HepG2 (cell line): Measurements from ENCODE around the gene NTN3. TPM values are rescaled to one million over a fixed set of nuclear protein-coding genes. Genes with fewer than 3 reads are reported as not detected.

Experiments used
- ATAC-seq: fragments of 200-7000 bp; cut with Tn5 transposase; 3 replicates; pipeline ENCODE4 v1.9.1; 2020; ENCODE audit warnings: mild to moderate bottlenecking, moderate library complexity
- BruUV-seq: library from RNA; stranded (reverse); fragments of 400-500 nt; replicated peaks from 2 replicates; lab custom pipeline; 2021; lab: Mats Ljungman, UMichigan
- CTCF ChIA-PET: fragments of 300-600 bp; formaldehyde crosslinking; extraction: SDS; loops from one replicate; lab custom pipeline; 2021; ENCODE audit warnings: low total read pairs, inconsistent platforms, low intra/inter-chr PET ratio; lab: Yijun Ruan, JAX
- POLR2A ChIA-PET: fragments of 350-600 bp; sonication (Branson Sonifier 250); formaldehyde crosslinking; loops from one replicate; lab custom pipeline; 2020; ENCODE audit warnings: antibody characterized with exemption, inconsistent platforms; lab: Yijun Ruan, JAX
- DNase-seq: peaks from one replicate; pipeline ENCODE4 v3.0.0-alpha.2; 2015; ENCODE audit warnings: low spot score
- FAIRE-seq: peaks from 3 replicates; lab custom pipeline; 2011; peaks lifted over from hg19 to GRCh38; lab: Jason Lieb, UNC
- H2AFZ ChIP-seq: one replicate; pipeline ENCODE4 v1.6.1; 2011; ENCODE audit warnings: low read length, inconsistent platforms
- H3K27ac ChIP-seq: fragments of 300-600 bp; 3 replicates; pipeline ENCODE4 v1.8.0; 2011; ENCODE audit warnings: mixed run types, mild to moderate bottlenecking, mixed read lengths, low read length, inconsistent platforms; ENCODE audit not compliant: insufficient read depth; ENCODE audit errors: extremely low read length
- H3K27me3 ChIP-seq, 2 experiments: fragments of 200-600 bp in 1 of 2; 2 replicates in 1 of 2; 3 replicates in 1 of 2; pipeline versions ENCODE4 v1.6.0 to v1.8.0; 2011; ENCODE audit warnings: low read length in 2 of 2, mild to moderate bottlenecking in 2 of 2, moderate library complexity in 2 of 2, inconsistent platforms in 1 of 2; ENCODE audit not compliant: insufficient read depth in 2 of 2, control insufficient read depth in 1 of 2
- H3K36me3 ChIP-seq, 2 experiments: fragments of 200-600 bp in 1 of 2; replicated peaks in 1 of 2; 2 replicates in 1 of 2; 3 replicates in 1 of 2; pipeline versions ENCODE4 v1.5.1 to v1.8.0; 2011; ENCODE audit warnings: low read length in 2 of 2, inconsistent platforms in 1 of 2; ENCODE audit not compliant: insufficient read depth in 2 of 2, control insufficient read depth in 1 of 2
- H3K4me1 ChIP-seq: 2 replicates; pipeline ENCODE4 v1.5.1; 2012; ENCODE audit warnings: low read length, inconsistent platforms; ENCODE audit not compliant: insufficient read depth
- H3K4me2 ChIP-seq: 2 replicates; pipeline ENCODE4 v1.6.0; 2011; ENCODE audit warnings: low read depth, low read length, inconsistent platforms
- H3K4me3 ChIP-seq, 3 experiments: fragments of 200-600 bp in 1 of 3; sonication (generic), shearing (Covaris generic) in 1 of 3; replicated peaks in 1 of 3; 2 replicates each; pipeline ENCODE4 v1.5.1; 2011 to 2016; ENCODE audit warnings: low read length in 3 of 3, inconsistent platforms in 2 of 3, low read depth in 2 of 3, mild to moderate bottlenecking in 2 of 3, control low read depth in 1 of 3, mixed read lengths in 1 of 3; ENCODE audit not compliant: insufficient read depth in 1 of 3
- H3K79me2 ChIP-seq: one replicate; pipeline ENCODE4 v1.6.1; 2011; ENCODE audit warnings: low read length, inconsistent platforms; ENCODE audit not compliant: insufficient read depth
- H3K9ac ChIP-seq: 2 replicates; pipeline ENCODE4 v1.6.0; 2011; ENCODE audit warnings: mild to moderate bottlenecking, low read depth, low read length, inconsistent platforms; ENCODE audit not compliant: insufficient read depth
- H3K9me3 ChIP-seq: 2 replicates; pipeline ENCODE4 v1.5.1; 2012; ENCODE audit warnings: mild to moderate bottlenecking, low read length
- H4K20me1 ChIP-seq: 2 replicates; pipeline ENCODE4 v1.6.0; 2011; ENCODE audit warnings: inconsistent platforms, mild to moderate bottlenecking, low read length, moderate library complexity; ENCODE audit not compliant: insufficient read depth
- CEBPG ChIP-seq: IDR thresholded peaks from 2 replicates; pipeline ENCODE4 v1.6.1; 2016
- DDIT3 ChIP-seq: sonication (generic); formaldehyde crosslinking; IDR thresholded peaks from 2 replicates; pipeline ENCODE4 v1.4.0; 2020; ENCODE audit warnings: mild to moderate bottlenecking, missing genetic modification reagents
- FOXO4 ChIP-seq: sonication (generic); formaldehyde crosslinking; conservative IDR thresholded peaks from 2 replicates; pipeline ENCODE4 v1.8.1; 2023; ENCODE audit warnings: missing genetic modification reagents
- JDP2 ChIP-seq: sonication (generic); formaldehyde crosslinking; IDR thresholded peaks from 2 replicates; pipeline ENCODE4 v1.8.1; 2022; ENCODE audit warnings: missing genetic modification reagents, borderline replicate concordance
- PLSCR1 ChIP-seq: sonication (generic); formaldehyde crosslinking; IDR thresholded peaks from 2 replicates; pipeline ENCODE4 v1.5.0; 2020; ENCODE audit warnings: missing genetic modification reagents, mild to moderate bottlenecking, borderline replicate concordance
- RARA ChIP-seq: IDR thresholded peaks from 2 replicates; pipeline ENCODE4 v1.6.1; 2016; ENCODE audit warnings: missing genetic modification reagents, missing compliant biosample characterization
- RBM39 ChIP-seq: fragments of 200-400 bp; formaldehyde crosslinking; IDR thresholded peaks from one replicate; pipeline ENCODE4 v1.6.1; 2018; ENCODE audit warnings: antibody characterized with exemption, mild to moderate bottlenecking, low read depth, low read length; ENCODE audit not compliant: poor library complexity, severe bottlenecking
- WIZ ChIP-seq: sonication (generic); formaldehyde crosslinking; IDR thresholded peaks from 2 replicates; pipeline ENCODE4 v1.5.1; 2020; ENCODE audit warnings: mild to moderate bottlenecking, missing genetic modification reagents
- ZNF451 ChIP-seq: sonication (generic); formaldehyde crosslinking; IDR thresholded peaks from 2 replicates; pipeline ENCODE4 v1.5.0; 2020; ENCODE audit warnings: mild to moderate bottlenecking, missing genetic modification reagents
- WGBS: methylation state at CpG from one replicate; pipeline ENCODE4 v1.1.6; 2017; ENCODE audit warnings: low lambda C conversion rate; 5-methylcytosine and 5-hydroxymethylcytosine counted together
- in situ Hi-C: cut with HindIII; loops from 2 replicates; pipeline ENCODE4 v1.10.0; 2017; ENCODE audit warnings: low pct_unique_long_range_greater_than_20kb; ENCODE audit not compliant: extremely low pct_ligation_motif_present
- intact Hi-C: fragments of 100-400 bp; cut with micrococcal nuclease; formaldehyde crosslinking; loops from one replicate; pipeline ENCODE4 v1.10.0; 2022; ENCODE audit not compliant: unreplicated experiment
- polyA plus RNA-seq, 8 experiments: library from polyadenylated mRNA; depleted of rRNA in 3 of 8; stranded (reverse) in 7 of 8; unstranded in 1 of 8; fragments of >200 nt; fragmentation: Illumina TruSeq in 4 of 8; extraction: Trizol in 4 of 8; gene quantifications; 2 replicates each; pipeline versions ENCODE4 v1.2.1 to v1.2.3, GENCODE V29; 2011 to 2016; ENCODE audit warnings: low read depth in 4 of 8, missing spikeins in 1 of 8, mixed read lengths in 1 of 8; ENCODE audit not compliant: insufficient read depth in 1 of 8
- total RNA-seq, 5 experiments: library from RNA; depleted of rRNA; stranded (reverse); fragments of >200 nt; fragmentation: Illumina TruSeq; extraction: Trizol; gene quantifications; 2 replicates each; pipeline ENCODE4 v1.2.3, GENCODE V29; 2016; ENCODE audit warnings: low read depth in 1 of 5

The NTN3 gene
- total and polyA plus RNA-seq, 2 of the 13 experiments (the other 11 are each of a cell fraction or from before 2014, with no cell fraction given), result 0.09 to 0.20 TPM

- DNase-seq (no peak), ATAC-seq (no peak), FAIRE-seq (no peak)
- CTCF ChIA-PET, result no interaction called here
- peaks cover 33% of the 10 kb centered on the region for H3K4me1 ChIP-seq
- no peak overlapping the region for H3K4me3 ChIP-seq
- H3K27me3 ChIP-seq, result peaks cover 10 to 28% of the 10 kb centered on the region in 2 experiments
- no peak overlapping the region for H2AFZ ChIP-seq
- peaks cover 15% of the 10 kb centered on the region for H3K79me2 ChIP-seq
- WGBS, result 51% methylated on average over 4 of the region's 4 CpGs
- no peak overlapping the region for H3K27ac ChIP-seq
- no TSS peak for BruUV-seq
- TF ChIP-seq RBM39 (no peak), PLSCR1 (no peak), ZNF451 (CRISPR knock-in tag) (no peak), RARA (CRISPR knock-in tag) (no peak), CEBPG (CRISPR knock-in tag) (no peak), WIZ (no peak), JDP2 (no peak), DDIT3 (no peak), FOXO4 (CRISPR knock-in tag) (no peak)
- intact Hi-C loops, result loop anchor here (5.0 kb wide), 1 partner anchor 85 kb away; the partner anchor contains the start of gene ABCA3
- H3K9ac ChIP-seq, result no peak overlapping the region
- no peak overlapping the region for H3K4me2 ChIP-seq
- H3K9me3 ChIP-seq, result no peaks in the 10 kb centered on the region
- H4K20me1 ChIP-seq, result no peaks in the 10 kb centered on the region
- POLR2A ChIA-PET, result no interaction called here
- in situ Hi-C loops, result loop anchor here (5.0 kb wide), 1 partner anchor 75 kb away; no protein-coding TSS in a partner anchor
- H3K36me3 ChIP-seq, result peaks cover 2 to 7% of the 10 kb centered on the region in 2 experiments; a peak in 3 of 5 replicates
These were observed 43.6 kb upstream of the NTN3 start for GRCh38 chr16:2427526-2427925.
